ENCODE measurements around the gene STK38L. TPM values are rescaled to one million over a fixed set of nuclear protein-coding genes. Genes with fewer than 3 reads are reported as not detected.

Gene STK38L
- total and polyA plus RNA-seq, 2 of the 8 experiments (the other 6 are each of a cell fraction or from before 2014, with no cell fraction given) = 8.1 to 63.6 TPM

- no peak overlapping the region for H3K4me3 ChIP-seq (ENCODE audit: extremely low read depth in 1 of 4, insufficient read depth in 2 of 4, low read depth in 3 of 4, low read length in 4 of 4)
- TF ChIP-seq BRCA1 (IDR thresholded peaks at IDR 0.05; ENCODE audit: low read depth, low read length) (no peak), KDM4A (IDR thresholded peaks at IDR 0.05; ENCODE audit: low read depth, low read length, severe bottlenecking) (no peak), RXRA (IDR thresholded peaks at IDR 0.05; ENCODE audit: insufficient read depth, low read depth, low read length) (no peak), EZH2 (IDR thresholded peaks at IDR 0.05; ENCODE audit: low read depth, low read length, severe bottlenecking) (no peak), CBX8 (IDR thresholded peaks at IDR 0.05; ENCODE audit: borderline replicate concordance, low read depth, low read length) (no peak), EP300 (IDR thresholded peaks at IDR 0.05; ENCODE audit: borderline replicate concordance in 1 of 2, low read depth in 2 of 2, low read length in 2 of 2) (no peak), ATF3 (IDR thresholded peaks at IDR 0.05; ENCODE audit: insufficient read depth, low read depth, low read length) (no peak), SP2 (IDR thresholded peaks at IDR 0.05; ENCODE audit: low read length) (no peak), TBP (IDR thresholded peaks at IDR 0.05; ENCODE audit: low read depth, low read length) (no peak), CHD2 (IDR thresholded peaks at IDR 0.05; ENCODE audit: low read length) (no peak), TCF12 (IDR thresholded peaks at IDR 0.05; ENCODE audit: low read depth, low read length) (no peak), JUN (IDR thresholded peaks at IDR 0.05; ENCODE audit: low read depth, low read length) (no peak), RAD21 (IDR thresholded peaks at IDR 0.05 in 1 of 2, conservative IDR thresholded peaks at IDR 0.05 in 1 of 2; ENCODE audit: low read depth in 2 of 2, low read length in 2 of 2) (no peak)
These were observed 9.3 kb downstream of the STK38L start for GRCh38 chr12:27253347-27253746.

More at GRCh38 chr12:27253347-27253746, 9.3 kb downstream of the STK38L start:
- Histone ChIP-seq H2AK5ac (ENCODE audit: low read depth, low read length) (no peak overlapping the region), H4K20me1 (replicated peaks in 1 of 2; ENCODE audit: control insufficient read depth in 1 of 2, insufficient read depth in 2 of 2, low read length in 2 of 2) (peaks cover 0 to 5% of the 10 kb centered on the region in 2 experiments), H3K27ac (ENCODE audit: low read depth, low read length) (no peak overlapping the region), H3K4ac (replicated peaks; ENCODE audit: insufficient read length, low read depth, low read length) (no peak overlapping the region), H3K18ac (ENCODE audit: extremely low read depth, low read length) (no peak overlapping the region), H3K36me3 (ENCODE audit: control insufficient read depth in 2 of 4, insufficient read depth in 4 of 4, low read length in 3 of 4) (no peaks in the 10 kb centered on the region), H3K56ac (replicated peaks; ENCODE audit: insufficient read length, low read depth, low read length) (no peak overlapping the region), H3K14ac (ENCODE audit: insufficient read length) (no peak overlapping the region), H2AFZ (ENCODE audit: low read length) (no peak overlapping the region), H3K27me3 (replicated peaks in 1 of 4; ENCODE audit: control insufficient read depth in 3 of 4, extremely low read depth in 1 of 4, insufficient read depth in 3 of 4, low read length in 3 of 4) (no peaks in the 10 kb centered on the region), H3K9ac (replicated peaks in 1 of 4; ENCODE audit: extremely low read depth in 1 of 4, low read depth in 3 of 4, low read length in 3 of 4) (no peak overlapping the region), H2BK20ac (ENCODE audit: low read length) (no peak overlapping the region), H2BK12ac (ENCODE audit: low read depth, low read length) (no peak overlapping the region), H3K79me1 (ENCODE audit: low read depth, low read length) (peaks cover 6% of the 10 kb centered on the region; the same call in 1 of the 2 replicates), H3K23ac (ENCODE audit: insufficient read length) (no peak overlapping the region), H3K9me3 (ENCODE audit: insufficient read depth in 2 of 2, low read depth in 1 of 2, low read length in 1 of 2) (no peaks in the 10 kb centered on the region), H2BK120ac (replicated peaks; ENCODE audit: low read depth, low read length) (no peak overlapping the region), H3K4me2 (ENCODE audit: insufficient read depth in 1 of 2, low read depth in 2 of 2, low read length in 2 of 2) (no peak overlapping the region), H2BK5ac (ENCODE audit: low read depth, low read length) (no peak overlapping the region), H4K91ac (replicated peaks; ENCODE audit: insufficient read length, low read length) (no peak overlapping the region), H4K8ac (ENCODE audit: extremely low read depth, insufficient read depth, low read length) (no peak overlapping the region), H3K79me2 (ENCODE audit: control insufficient read depth in 1 of 2, insufficient read depth in 2 of 2, low read length in 2 of 2) (peaks cover 9 to 84% of the 10 kb centered on the region in 2 experiments; a peak in 3 of 4 replicates), H2BK15ac (ENCODE audit: low read length) (no peak overlapping the region), H4K5ac (ENCODE audit: insufficient read length, low read depth, low read length) (no peak overlapping the region), H3K23me2 (ENCODE audit: low read depth, low read length) (no peaks in the 10 kb centered on the region), H3K4me1 (replicated peaks in 1 of 4; ENCODE audit: control insufficient read depth in 3 of 4, insufficient read depth in 4 of 4, low read length in 3 of 4) (no peaks in the 10 kb centered on the region)
- ChIA-PET CTCF (ENCODE audit: partially characterized antibody) (interaction anchor here (1.6 kb wide), 1 partner anchor 18 kb away, joined by 4 read pairs; no protein-coding TSS in a partner anchor), POLR2A (ENCODE audit: partially characterized antibody) (interaction anchor here (0.6 kb wide), 1 partner anchor 27 kb away, joined by 4 read pairs; no protein-coding TSS in a partner anchor)
- no peak for DNase-seq (ENCODE audit: low read depth in 1 of 2, low spot score in 2 of 2)
- FAIRE-seq = no peak
- WGBS, 2 experiments (ENCODE audit: extremely low coverage in 1 of 2, insufficient coverage in 1 of 2, insufficient read length in 1 of 2, insufficient replicate concordance in 2 of 2, low coverage in 1 of 2, low lambda C conversion rate in 2 of 2, missing lambda C conversion rate in 1 of 2) = 89% methylated on average over 2 of the region's 2 CpGs; no CpG with 5 or more reads in 1 of the 2 experiments

All from H1 (cell line).